Ectodermal cell (in vitro differentiated cells): ENCODE data around the gene LRRC59.

Experiments
- H3K27ac ChIP-seq: 2 replicates; pipeline ENCODE4 v1.7.0; 2013; ENCODE audit warnings: mild to moderate bottlenecking, low read depth, low read length; ENCODE audit not compliant: insufficient read depth, poor library complexity, severe bottlenecking
- H3K27me3 ChIP-seq: 2 replicates; pipeline ENCODE4 v1.7.0; 2013; ENCODE audit warnings: mild to moderate bottlenecking, low read length; ENCODE audit not compliant: insufficient read depth, control insufficient read depth, poor library complexity, severe bottlenecking
- H3K36me3 ChIP-seq: one replicate; pipeline ENCODE4 v1.7.0; 2013; ENCODE audit warnings: low read length; ENCODE audit not compliant: control insufficient read depth, insufficient read depth
- H3K4me1 ChIP-seq: one replicate; pipeline ENCODE4 v1.7.0; 2013; ENCODE audit warnings: low read length; ENCODE audit not compliant: control insufficient read depth, insufficient read depth
- H3K4me3 ChIP-seq: 2 replicates; pipeline ENCODE4 v1.7.0; 2013; ENCODE audit warnings: low read depth, low read length, control low read depth; ENCODE audit not compliant: insufficient read depth
- H3K9me3 ChIP-seq: 2 replicates; pipeline ENCODE4 v1.7.0; 2013; ENCODE audit warnings: mild to moderate bottlenecking, low read length, moderate library complexity; ENCODE audit not compliant: control insufficient read depth
- WGBS, 2 experiments: methylation state at CpG; one replicate each; pipeline ENCODE4 v1.1.7; 2013; ENCODE audit warnings: missing lambda C conversion rate in 2 of 2; 5-methylcytosine and 5-hydroxymethylcytosine counted together

Gene LRRC59

DNA sequence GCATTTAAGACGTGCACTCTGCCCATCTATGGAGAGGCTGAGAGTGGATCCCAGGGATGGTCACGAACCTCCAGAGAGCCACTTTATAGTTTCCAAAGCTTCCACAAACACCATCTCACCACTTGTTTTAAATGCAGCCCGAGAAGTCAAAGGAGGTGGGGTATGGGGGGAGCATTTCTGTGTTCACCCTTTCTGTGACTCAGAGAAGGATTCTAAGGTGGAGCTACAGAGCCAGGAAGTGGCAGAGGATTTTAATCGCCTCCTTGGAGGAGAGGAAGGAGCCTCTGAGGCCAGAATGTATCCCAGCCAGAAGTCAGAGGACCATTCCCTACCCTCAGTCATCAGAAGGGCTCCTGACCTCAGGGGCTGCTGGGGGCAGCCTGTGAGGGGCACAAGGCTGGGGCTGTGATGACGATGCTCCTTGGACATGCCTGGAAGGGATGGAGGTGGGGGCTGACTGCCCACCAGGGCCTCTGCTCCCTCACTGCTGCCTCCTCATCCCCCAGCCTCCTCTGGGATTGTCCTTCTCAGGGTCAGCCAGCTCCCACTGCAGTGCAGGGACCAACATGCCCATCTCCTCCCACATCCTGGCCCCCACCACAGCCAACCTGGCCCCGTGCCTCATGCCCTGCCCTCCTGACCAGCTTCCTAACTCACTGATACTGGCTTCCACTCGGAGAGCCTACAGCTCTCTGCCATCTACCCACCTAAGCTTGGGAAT is 48.6 kb downstream of the LRRC59 start:
- H3K27me3 ChIP-seq: peaks cover 16% of the 10 kb centered on the region
- H3K4me1 ChIP-seq: peaks cover 18% of the 10 kb centered on the region
- H3K36me3 ChIP-seq: no peaks in the 10 kb centered on the region
- H3K4me3 ChIP-seq: no peak overlapping the region
- 89% methylated on average over 6 to 7 of the region's 7 CpGs for WGBS, 2 experiments
- H3K9me3 ChIP-seq: no peaks in the 10 kb centered on the region
- H3K27ac ChIP-seq: no peak overlapping the region

DNA sequence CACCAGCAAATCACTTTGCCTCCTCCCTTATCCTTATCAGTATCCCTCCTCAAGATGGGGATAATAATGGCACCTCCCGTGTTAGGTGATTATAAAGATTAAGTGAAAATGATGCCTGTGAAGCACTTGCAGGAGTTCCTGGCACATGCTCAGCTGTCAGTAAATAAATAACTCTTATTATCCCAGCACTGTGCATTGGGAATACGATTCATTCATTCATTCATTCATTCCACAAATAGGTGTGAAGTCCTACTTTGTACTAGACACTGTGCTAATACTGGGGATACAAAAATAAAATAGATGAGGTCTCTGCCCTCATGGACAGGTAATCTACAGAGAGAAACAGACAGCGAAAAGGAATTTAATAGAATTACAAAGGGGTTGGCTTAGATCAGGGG is 49.4 kb downstream of the LRRC59 start:
- no peaks in the 10 kb centered on the region for H3K9me3 ChIP-seq
- peaks cover 18% of the 10 kb centered on the region for H3K4me1 ChIP-seq
- peak overlapping the region; percentile 60 for H3K4me3 ChIP-seq
- 78 to 88% methylated on average over 2 to 3 of the region's 3 CpGs for WGBS, 2 experiments
- no peak overlapping the region for H3K27ac ChIP-seq
- no peaks in the 10 kb centered on the region for H3K36me3 ChIP-seq
- H3K27me3 ChIP-seq: peaks cover 16% of the 10 kb centered on the region

DNA sequence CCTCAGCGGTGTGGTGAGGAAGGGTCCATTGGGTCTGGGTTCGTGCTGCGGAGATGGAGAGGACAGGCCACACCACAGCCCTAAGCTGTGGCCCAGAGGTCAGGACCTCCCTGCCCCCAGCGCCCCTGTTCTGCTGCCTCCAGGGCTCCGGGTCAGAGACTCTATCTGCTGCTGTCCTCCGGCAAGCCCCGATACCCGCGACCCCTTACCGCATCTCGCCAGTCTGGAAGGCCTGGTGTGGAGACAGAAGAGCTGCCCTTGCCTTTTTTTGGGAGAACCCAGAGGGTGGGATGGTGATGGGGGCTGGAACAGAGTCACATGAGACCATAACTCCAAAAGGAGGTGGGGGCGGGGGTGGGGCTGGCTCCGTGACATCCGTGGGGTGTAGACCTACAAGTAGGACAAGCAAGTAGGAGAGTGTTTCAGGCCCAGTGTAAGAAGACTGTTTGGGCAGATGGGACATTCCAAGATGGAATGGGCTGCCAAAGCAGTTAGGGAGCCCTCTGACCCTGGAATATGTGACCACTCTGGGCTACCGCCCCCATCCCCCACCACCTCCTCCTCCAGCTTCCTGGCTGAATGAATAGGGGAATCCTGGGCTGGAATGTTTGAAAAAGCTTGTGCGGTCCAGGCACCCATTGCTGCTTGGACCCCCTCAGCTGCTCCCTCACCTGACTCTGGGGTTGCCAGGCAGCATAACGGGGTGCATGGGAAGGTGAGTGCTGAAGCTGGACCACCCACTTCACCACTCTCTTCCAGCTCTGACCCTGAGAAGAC is 50.0 kb downstream of the LRRC59 start:
- WGBS, 2 experiments: 11 to 14% methylated on average over 17 of the region's 17 CpGs
- Histone ChIP-seq H3K27me3 (peaks cover 16% of the 10 kb centered on the region), H3K27ac (no peak overlapping the region), H3K9me3 (no peaks in the 10 kb centered on the region), H3K36me3 (no peaks in the 10 kb centered on the region), H3K4me3 (peak overlapping the region; percentile 60), H3K4me1 (peaks cover 18% of the 10 kb centered on the region)

DNA sequence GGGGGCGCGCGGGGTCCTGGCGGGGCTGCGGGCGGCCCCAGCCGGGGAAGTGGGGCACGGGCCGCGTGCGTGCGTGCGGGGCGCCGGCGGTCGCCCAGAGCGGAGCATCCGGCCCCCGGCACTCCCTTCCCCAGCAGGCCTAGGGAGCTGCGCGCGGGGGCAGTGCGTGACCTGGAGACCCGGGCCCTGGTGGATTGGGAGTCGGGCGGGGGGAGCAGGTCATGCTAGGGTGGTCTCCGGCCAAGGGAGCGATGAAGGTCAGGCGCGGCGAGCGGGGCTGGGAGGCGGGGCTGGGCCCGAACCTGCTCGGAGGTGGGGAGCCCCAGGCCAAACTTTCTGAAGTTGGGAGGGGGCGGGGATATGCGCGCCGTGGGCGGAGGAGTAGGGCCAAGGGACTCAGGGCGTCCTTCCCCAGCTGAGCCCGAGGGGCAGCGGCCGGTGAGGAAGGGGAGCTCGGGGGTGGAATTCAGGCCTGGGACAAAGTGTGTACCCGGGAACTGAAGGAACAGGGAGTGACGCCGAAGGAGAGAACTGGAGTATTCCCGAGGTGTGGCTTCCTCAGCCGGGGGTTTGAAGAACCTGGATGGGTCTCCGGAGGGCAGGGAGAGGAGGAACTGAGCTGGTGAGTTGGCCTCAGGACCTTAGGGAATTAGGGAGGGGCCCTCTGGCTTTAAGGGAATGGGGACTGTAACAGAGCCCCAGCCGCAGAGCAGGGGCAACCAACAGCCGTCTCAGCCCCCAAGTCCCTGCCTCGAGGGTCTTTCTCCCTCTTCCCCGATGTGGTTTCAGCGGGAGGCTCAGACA is 50.8 kb downstream of the LRRC59 start:
- 1% methylated on average over 57 of the region's 57 CpGs for WGBS, 2 experiments
- Histone ChIP-seq H3K27me3 (peaks cover 16% of the 10 kb centered on the region), H3K36me3 (no peaks in the 10 kb centered on the region), H3K9me3 (no peaks in the 10 kb centered on the region), H3K4me3 (peak overlapping the region; percentile 60), H3K4me1 (peaks cover 18% of the 10 kb centered on the region), H3K27ac (no peak overlapping the region)

DNA sequence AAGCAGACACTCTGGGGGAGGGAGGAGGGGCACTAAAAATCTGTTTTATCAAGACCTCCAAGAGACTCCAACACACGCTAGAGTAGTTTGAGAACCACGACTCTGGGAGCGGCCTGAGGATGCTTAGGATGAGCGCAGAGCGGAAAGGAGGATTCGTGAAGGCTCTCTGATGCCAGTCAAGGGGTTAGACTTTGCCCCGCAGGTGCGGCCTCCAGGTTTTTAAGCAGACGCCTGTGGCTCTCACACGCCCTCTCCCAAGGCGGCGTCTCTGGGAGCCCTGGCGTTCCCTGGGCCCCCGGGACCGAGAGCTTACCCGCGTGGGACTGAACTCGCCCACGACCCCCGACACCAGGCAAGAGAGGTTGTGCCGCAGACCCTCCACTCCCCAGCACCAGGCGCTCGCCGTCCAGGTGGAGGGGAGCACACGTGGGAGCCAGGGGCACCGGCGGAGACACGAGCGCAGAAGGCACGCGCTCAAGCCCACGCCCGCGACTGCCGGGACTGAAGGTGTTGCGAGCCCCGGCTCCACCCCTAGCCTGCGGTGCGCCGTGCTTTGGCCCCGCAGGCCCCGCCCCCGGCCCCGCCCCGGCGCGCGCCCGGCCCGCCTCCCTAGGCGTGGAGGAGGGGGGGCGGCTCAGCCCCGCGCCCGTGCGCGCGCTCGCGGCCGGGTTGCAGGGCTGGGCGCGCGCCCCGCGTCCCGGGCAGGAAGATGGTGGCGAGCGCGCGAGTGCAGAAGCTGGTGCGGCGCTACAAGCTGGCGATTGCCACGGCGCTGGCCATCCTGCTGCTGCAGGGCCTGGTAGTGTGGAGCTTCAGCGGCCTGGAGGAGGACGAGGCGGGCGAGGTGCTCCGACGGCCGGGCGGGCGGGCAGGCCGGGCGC is 51.7 kb downstream of the LRRC59 start, which contains the start of gene XYLT2:
XYLT2 (plus strand) TSS at position 695 of the 881 bp plus-strand sequence; CDS start at position 710, 15 bp downstream.
- H3K36me3 ChIP-seq: no peaks in the 10 kb centered on the region
- no peak within 1 kb of the TSS for H3K27ac ChIP-seq
- H3K4me1 ChIP-seq: peaks cover 18% of the 10 kb centered on the region
- peaks cover 16% of the 10 kb centered on the region for H3K27me3 ChIP-seq
- peak within 1 kb of the TSS; percentile 60 for H3K4me3 ChIP-seq
- 4% methylated on average over 87 of the region's 87 CpGs for WGBS, 2 experiments
- no peaks in the 10 kb centered on the region for H3K9me3 ChIP-seq

DNA sequence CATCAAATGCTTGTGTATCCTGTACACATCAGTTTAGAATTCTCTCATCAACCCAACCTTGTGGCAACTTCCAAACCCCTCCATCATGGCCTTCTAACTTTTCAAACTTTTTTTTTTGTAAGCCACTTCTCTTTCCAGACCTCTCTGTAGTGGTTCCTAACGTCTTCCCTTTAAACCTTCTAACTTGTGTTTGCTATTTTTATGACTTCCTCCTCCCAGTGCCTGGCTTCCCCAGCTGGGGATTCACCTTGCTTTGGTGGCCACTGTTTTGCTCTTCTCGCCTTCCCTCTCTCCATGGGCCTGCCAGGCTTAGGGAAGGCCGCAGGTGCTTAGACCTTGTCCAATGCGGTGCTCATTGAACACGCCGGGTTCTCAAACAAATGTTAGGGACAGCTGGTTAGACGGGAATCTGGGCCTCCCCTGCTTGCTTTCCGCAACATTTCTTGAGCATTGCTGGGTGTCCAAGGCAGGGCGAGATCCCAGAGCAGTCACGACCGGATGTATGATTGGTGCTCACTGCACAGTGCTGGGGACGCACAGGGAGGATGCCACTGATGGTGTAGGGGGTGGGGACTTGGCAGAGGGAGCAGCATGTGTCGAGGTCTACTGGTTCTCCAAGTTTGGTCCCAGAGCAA is 52.5 kb downstream of the LRRC59 start:
- WGBS, 2 experiments: 87% methylated on average over 13 of the region's 13 CpGs
- no peak overlapping the region for H3K4me3 ChIP-seq
- H3K27ac ChIP-seq: no peak overlapping the region

DNA sequence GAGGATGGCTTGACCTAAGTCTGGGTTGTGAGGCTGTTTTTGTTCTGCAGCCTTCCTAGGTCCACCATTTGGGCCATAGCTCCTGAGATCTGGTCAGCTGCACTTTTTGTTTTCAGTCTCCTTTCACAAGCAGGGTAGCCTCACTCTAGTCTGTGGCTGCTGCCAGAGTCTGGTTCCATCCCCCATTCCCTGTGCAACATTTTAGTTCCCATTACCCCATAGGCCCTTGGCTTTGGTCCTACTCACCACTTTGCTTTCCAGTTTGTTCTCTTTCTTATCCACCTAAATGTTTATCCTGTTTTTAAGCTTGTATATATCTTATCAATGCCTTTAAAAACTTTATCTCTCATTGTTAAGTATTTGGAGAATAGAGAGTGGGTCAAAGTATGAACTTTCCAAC is 57.9 kb downstream of the LRRC59 start:
- Histone ChIP-seq H3K27ac (no peak overlapping the region), H3K36me3 (no peaks in the 10 kb centered on the region), H3K9me3 (no peaks in the 10 kb centered on the region), H3K4me1 (no peaks in the 10 kb centered on the region), H3K4me3 (no peak overlapping the region), H3K27me3 (peaks cover 2% of the 10 kb centered on the region)

More for the DNA sequence above, 52.5 kb downstream of the LRRC59 start:
- Histone ChIP-seq H3K36me3 (no peaks in the 10 kb centered on the region), H3K9me3 (no peaks in the 10 kb centered on the region), H3K4me1 (peaks cover 18% of the 10 kb centered on the region), H3K27me3 (peaks cover 16% of the 10 kb centered on the region)

DNA sequence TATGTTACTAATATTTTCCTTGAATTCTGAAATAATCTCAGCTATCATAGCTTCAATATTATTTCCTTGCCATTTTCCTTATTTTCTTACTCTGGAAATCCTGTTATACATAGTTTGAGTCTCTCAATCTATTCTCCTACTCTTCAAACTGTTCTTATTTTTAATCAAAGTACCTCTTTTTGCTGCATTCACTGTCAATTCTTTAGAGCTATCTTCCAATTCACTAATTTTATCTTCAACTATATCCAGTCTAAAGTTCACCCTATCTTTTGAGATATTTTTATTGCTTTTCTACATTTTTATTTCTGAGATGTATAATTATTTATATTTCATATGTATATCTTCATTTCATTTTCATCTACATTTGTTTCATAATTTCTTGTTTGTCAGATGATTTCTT is 58.7 kb downstream of the LRRC59 start:
- Histone ChIP-seq H3K4me1 (no peaks in the 10 kb centered on the region), H3K27me3 (no peaks in the 10 kb centered on the region), H3K9me3 (no peaks in the 10 kb centered on the region), H3K27ac (no peak overlapping the region), H3K4me3 (no peak overlapping the region), H3K36me3 (no peaks in the 10 kb centered on the region)

DNA sequence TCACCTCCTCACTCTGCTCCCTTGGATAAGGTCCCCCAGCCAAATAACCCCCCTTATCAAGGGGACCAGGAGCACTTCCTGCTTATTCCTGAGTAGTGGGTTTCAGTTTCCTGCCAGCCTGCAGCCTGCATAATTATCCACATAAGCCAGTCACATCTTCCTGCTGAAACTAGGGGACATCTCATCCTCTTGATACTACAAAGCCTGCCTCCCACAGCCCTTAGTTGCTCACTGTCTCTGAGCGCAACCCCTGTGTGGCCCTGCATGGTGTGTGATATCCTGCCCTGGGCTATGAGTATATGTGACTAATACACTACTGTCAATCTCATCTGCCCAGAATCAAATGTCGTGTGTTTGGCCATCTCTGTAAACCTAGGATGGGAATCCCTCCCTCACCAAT is 59.4 kb downstream of the LRRC59 start:
- Histone ChIP-seq H3K27me3 (no peaks in the 10 kb centered on the region), H3K4me3 (no peak overlapping the region), H3K4me1 (no peaks in the 10 kb centered on the region), H3K9me3 (no peaks in the 10 kb centered on the region), H3K27ac (no peak overlapping the region), H3K36me3 (no peaks in the 10 kb centered on the region)
- WGBS, 2 experiments: 100% methylated on average over 1 to 2 of the region's 2 CpGs
